Stimulated activated memory B cell treated with anti-CD40 and anti-IgM and Interleukin-4, amounts not matched to agents 10 μg/mL and 1 μg/mL and 100 μg/mL, for 72 hours (primary cell): Measurements from ENCODE around the gene GSE1.

Experiments
- ATAC-seq: fragments of 150-1000 bp; cut with Tn5 transposase; 2 replicates; pipeline ENCODE4 v1.10.0; 2021
- H3K27ac Mint-ChIP-seq: one replicate; pipeline ENCODE4 v1.8.0; 2022; ENCODE audit warnings: mild to moderate bottlenecking, mixed read lengths
- H3K27me3 Mint-ChIP-seq: one replicate; pipeline ENCODE4 v1.8.0; 2022; ENCODE audit warnings: mixed read lengths
- H3K36me3 Mint-ChIP-seq: one replicate; pipeline ENCODE4 v1.8.0; 2022; ENCODE audit warnings: mixed read lengths
- H3K4me1 Mint-ChIP-seq: one replicate; pipeline ENCODE4 v1.8.0; 2022; ENCODE audit warnings: mixed read lengths
- H3K4me3 Mint-ChIP-seq: one replicate; pipeline ENCODE4 v1.8.0; 2022; ENCODE audit warnings: mild to moderate bottlenecking, moderate library complexity, mixed read lengths
- H3K9me3 Mint-ChIP-seq: one replicate; pipeline ENCODE4 v1.8.0; 2022; ENCODE audit warnings: mixed read lengths

GSE1 gene

GRCh38 chr16:85711982-85712587 is 99.0 kb downstream of the GSE1 start:
- ATAC-seq: no peak
- Mint-ChIP-seq H3K36me3 (peaks cover 16% of the 10 kb centered on the region), H3K27ac (no peak overlapping the region), H3K4me3 (no peak overlapping the region), H3K27me3 (no peaks in the 10 kb centered on the region), H3K4me1 (peaks cover 11% of the 10 kb centered on the region), H3K9me3 (peaks cover 3% of the 10 kb centered on the region)

- no peaks in the 10 kb centered on the region for H3K27me3 Mint-ChIP-seq
- H3K27ac Mint-ChIP-seq: no peak overlapping the region
- peaks cover 16% of the 10 kb centered on the region for H3K36me3 Mint-ChIP-seq
- no peak for ATAC-seq
- no peak overlapping the region for H3K4me3 Mint-ChIP-seq
- H3K4me1 Mint-ChIP-seq: peaks cover 14% of the 10 kb centered on the region
- H3K9me3 Mint-ChIP-seq: peaks cover 3% of the 10 kb centered on the region
These were observed 99.7 kb downstream of the GSE1 start for GRCh38 chr16:85712801-85713200.

GRCh38 chr16:85715169-85716021 is 102.3 kb downstream of the GSE1 start:
- Mint-ChIP-seq H3K4me1 (peaks cover 31% of the 10 kb centered on the region), H3K36me3 (peaks cover 16% of the 10 kb centered on the region), H3K9me3 (peaks cover 3% of the 10 kb centered on the region), H3K4me3 (no peak overlapping the region), H3K27ac (peak overlapping the region; percentile 32), H3K27me3 (no peaks in the 10 kb centered on the region)
- ATAC-seq: no peak

DNA sequence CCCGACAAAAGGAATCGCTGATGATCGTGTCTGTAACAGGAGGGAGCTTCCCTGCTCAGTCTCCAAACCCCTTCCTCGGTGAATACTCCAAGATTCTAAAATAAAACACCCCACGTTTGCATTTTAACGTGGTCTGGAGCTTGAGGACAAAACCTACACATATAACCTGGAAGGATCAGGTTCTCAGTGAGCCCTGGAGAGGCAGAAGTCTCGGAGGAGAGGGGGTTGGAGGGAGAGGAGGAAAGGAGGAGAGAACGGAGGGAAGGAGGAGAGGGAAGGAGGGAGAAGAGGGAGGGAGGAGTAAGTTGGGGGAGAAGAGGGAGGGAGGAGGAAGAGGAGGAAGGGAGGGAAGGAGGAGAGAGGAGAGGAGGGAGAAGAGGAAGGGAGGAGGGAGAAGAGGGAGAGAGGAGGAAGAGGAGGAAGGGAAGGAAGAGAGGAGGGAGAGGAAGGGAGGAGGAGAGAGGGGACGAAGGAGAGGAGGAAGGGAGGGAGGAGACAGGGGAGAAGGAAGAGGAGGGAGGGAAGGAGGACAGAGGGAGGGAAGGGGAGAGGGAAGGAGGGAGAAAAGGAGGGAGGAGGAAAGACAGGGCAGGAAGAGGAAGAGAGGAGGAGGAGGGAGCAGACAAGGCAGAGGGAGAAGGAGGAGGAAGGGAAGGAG is 103.0 kb downstream of the GSE1 start:
- no peak overlapping the region for H3K4me3 Mint-ChIP-seq
- ATAC-seq: no peak
- peak overlapping the region; percentile 32 for H3K27ac Mint-ChIP-seq
- peaks cover 31% of the 10 kb centered on the region for H3K4me1 Mint-ChIP-seq
- peaks cover 3% of the 10 kb centered on the region for H3K9me3 Mint-ChIP-seq
- H3K27me3 Mint-ChIP-seq: no peaks in the 10 kb centered on the region
- H3K36me3 Mint-ChIP-seq: peaks cover 16% of the 10 kb centered on the region

- no peak overlapping the region for H3K27ac Mint-ChIP-seq
- H3K4me3 Mint-ChIP-seq: no peak overlapping the region
- H3K36me3 Mint-ChIP-seq: peaks cover 16% of the 10 kb centered on the region
- peaks cover 31% of the 10 kb centered on the region for H3K4me1 Mint-ChIP-seq
- H3K27me3 Mint-ChIP-seq: no peaks in the 10 kb centered on the region
- no peak for ATAC-seq
- peaks cover 3% of the 10 kb centered on the region for H3K9me3 Mint-ChIP-seq
These were observed 103.5 kb downstream of the GSE1 start for GRCh38 chr16:85716680-85717038.

DNA sequence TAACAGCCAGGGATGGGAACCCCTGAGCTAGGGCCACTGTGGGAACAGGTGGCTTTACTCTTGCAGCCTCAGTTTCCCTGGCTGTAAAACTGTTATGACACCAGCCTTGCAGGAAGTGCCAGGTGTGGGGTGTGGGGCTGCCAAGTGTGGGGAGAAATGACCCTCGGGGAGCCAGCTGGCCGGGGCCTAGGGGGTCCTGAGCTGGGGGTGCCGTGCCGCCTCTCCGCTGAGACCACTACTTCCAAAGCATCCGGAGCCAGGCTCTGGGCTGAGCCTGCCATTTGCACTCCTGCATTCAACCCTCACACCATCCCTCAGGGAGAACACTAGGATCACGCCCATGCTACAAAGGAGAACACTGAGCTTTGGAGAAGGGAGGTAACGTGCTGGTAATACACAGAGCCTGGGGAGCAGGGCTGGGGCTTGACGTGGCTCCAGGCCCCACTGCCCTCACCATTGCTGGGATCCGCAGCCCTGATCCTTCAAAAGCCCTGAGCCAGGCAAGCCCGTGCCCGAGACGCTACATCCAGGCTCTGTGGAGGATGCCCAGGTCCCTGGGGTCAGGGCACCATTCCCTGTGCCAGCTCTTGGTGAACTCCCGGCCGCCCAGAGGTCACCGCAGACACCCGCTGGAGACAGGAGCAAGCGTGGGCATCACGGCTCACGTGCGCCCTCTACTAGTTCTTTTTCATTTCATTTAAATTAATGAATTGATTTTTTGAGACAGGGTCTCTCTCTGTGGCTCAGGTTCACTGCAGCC is 104.5 kb downstream of the GSE1 start:
- ATAC-seq: peak; percentile 34
- H3K36me3 Mint-ChIP-seq: peaks cover 8% of the 10 kb centered on the region
- peaks cover 31% of the 10 kb centered on the region for H3K4me1 Mint-ChIP-seq
- no peak overlapping the region for H3K4me3 Mint-ChIP-seq
- H3K27me3 Mint-ChIP-seq: no peaks in the 10 kb centered on the region
- no peak overlapping the region for H3K27ac Mint-ChIP-seq
- no peaks in the 10 kb centered on the region for H3K9me3 Mint-ChIP-seq

DNA sequence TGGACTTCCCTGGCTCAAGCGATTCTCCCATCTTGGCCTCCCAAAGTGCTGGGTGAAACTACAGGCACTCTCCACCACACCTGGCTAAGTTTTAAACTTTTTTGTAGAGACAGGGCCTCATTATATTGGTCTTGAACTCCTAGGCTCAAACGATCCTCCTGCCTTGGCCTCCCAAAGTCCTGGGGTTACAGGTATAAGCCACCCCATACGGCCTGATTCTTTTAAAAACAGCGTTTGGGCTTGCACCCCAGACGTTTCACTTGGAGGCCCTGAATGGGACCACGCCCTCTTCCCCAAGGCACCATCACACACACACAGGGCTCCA is 105.0 kb downstream of the GSE1 start:
- Mint-ChIP-seq H3K36me3 (peaks cover 3% of the 10 kb centered on the region), H3K4me3 (no peak overlapping the region), H3K9me3 (no peaks in the 10 kb centered on the region), H3K27ac (no peak overlapping the region), H3K27me3 (no peaks in the 10 kb centered on the region), H3K4me1 (peaks cover 31% of the 10 kb centered on the region)
- no peak for ATAC-seq

DNA sequence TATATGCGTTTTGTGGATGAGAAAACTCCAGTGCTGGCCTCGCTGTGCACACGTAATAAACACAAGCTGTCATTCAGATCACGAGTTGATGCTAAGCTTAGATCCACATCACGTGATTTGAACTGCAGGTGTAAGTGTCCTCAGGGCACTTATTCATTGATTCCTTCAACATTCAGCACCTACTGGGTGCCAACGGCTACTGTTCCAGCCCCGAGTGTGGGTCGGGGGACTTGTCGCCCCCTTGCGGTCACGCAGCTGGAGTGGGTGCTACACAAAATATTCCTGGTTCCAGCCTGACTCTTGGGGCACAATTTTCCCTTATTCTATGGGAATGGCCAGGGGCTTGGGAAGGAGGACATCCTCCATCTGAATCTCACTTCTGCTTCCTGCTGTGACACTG is 105.6 kb downstream of the GSE1 start:
- no peaks in the 10 kb centered on the region for H3K9me3 Mint-ChIP-seq
- ATAC-seq: no peak
- H3K4me1 Mint-ChIP-seq: peaks cover 31% of the 10 kb centered on the region
- no peak overlapping the region for H3K4me3 Mint-ChIP-seq
- no peaks in the 10 kb centered on the region for H3K36me3 Mint-ChIP-seq
- no peaks in the 10 kb centered on the region for H3K27me3 Mint-ChIP-seq
- H3K27ac Mint-ChIP-seq: no peak overlapping the region

GRCh38 chr16:85719605-85720301 is 106.6 kb downstream of the GSE1 start:
- Mint-ChIP-seq H3K9me3 (no peaks in the 10 kb centered on the region), H3K4me3 (no peak overlapping the region), H3K4me1 (peaks cover 31% of the 10 kb centered on the region), H3K27ac (no peak overlapping the region), H3K27me3 (no peaks in the 10 kb centered on the region), H3K36me3 (no peaks in the 10 kb centered on the region)
- ATAC-seq: no peak

GRCh38 chr16:85720302-85720637 is 107.1 kb downstream of the GSE1 start:
- no peak overlapping the region for H3K27ac Mint-ChIP-seq

DNA sequence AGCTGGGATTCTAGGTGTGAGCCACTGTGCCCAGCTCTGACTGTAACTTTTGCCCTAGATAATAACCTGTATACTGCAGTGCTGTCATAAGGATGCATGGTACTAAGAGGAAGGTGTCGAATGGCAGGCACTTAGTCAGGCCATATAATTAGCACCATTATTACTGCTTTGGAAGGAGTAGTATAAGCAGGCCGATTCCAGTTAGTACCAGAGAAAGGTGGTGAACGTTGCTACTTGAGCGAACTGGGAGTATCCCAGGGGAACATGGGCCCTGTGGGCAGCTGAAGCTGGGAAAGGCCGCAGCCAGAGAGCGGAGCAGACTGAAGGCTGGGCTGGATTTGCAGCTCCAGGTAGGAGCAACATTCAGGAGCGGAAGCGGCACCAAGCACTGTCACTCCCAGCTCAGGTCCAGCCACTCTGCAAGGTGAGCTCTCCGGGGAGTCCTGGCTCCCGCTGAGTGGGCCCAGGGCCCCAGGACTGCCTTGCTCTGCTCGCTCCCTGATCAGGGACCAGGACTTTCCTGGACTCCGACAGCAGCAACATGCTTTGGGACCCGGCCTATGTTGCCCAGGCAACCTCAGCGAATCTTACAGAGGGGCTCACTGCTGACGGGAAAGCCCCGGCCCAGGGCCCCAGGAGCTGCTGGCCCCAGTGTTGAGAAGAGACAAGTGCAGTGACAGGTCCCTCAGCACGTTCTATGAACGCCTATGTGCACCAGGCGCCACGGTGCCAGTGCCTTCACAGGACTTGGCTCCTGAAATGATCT is 109.2 kb downstream of the GSE1 start:
- ATAC-seq: no peak
- no peaks in the 10 kb centered on the region for H3K27me3 Mint-ChIP-seq
- no peaks in the 10 kb centered on the region for H3K9me3 Mint-ChIP-seq
- peaks cover 20% of the 10 kb centered on the region for H3K4me1 Mint-ChIP-seq
- no peak overlapping the region for H3K27ac Mint-ChIP-seq
- H3K4me3 Mint-ChIP-seq: no peak overlapping the region
- peaks cover 15% of the 10 kb centered on the region for H3K36me3 Mint-ChIP-seq

More at GRCh38 chr16:85720302-85720637, 107.1 kb downstream of the GSE1 start:
- H3K9me3 Mint-ChIP-seq: no peaks in the 10 kb centered on the region
- no peak overlapping the region for H3K4me3 Mint-ChIP-seq
- no peak for ATAC-seq
- no peaks in the 10 kb centered on the region for H3K27me3 Mint-ChIP-seq
- no peaks in the 10 kb centered on the region for H3K36me3 Mint-ChIP-seq
- peaks cover 31% of the 10 kb centered on the region for H3K4me1 Mint-ChIP-seq

GRCh38 chr16:85724126-85724879 is 111.2 kb downstream of the GSE1 start:
- Mint-ChIP-seq H3K36me3 (peaks cover 15% of the 10 kb centered on the region), H3K4me1 (peaks cover 6% of the 10 kb centered on the region), H3K9me3 (no peaks in the 10 kb centered on the region), H3K4me3 (no peak overlapping the region), H3K27ac (no peak overlapping the region), H3K27me3 (no peaks in the 10 kb centered on the region)
- ATAC-seq: no peak

DNA sequence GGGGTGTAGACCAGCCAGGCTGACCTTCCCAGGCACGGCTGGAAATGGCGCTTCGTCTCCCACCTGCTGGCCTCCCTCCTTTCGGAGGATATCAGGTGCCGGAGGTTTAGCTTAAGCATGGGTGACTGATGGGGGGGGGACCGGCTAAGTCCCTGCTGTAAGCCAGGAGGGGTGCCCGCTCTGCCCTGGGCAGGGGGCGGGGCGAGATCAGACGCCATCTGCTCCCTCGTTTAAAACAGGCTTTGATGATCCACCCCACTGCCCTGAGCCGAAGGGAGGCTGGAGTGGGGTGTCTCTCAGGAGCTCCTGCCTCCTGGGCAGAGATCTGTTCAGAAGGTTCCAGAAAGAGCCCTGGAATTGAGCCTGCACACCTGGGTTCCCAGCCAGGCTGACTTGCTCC is 111.8 kb downstream of the GSE1 start:
- H3K4me3 Mint-ChIP-seq: no peak overlapping the region
- H3K9me3 Mint-ChIP-seq: no peaks in the 10 kb centered on the region
- no peaks in the 10 kb centered on the region for H3K27me3 Mint-ChIP-seq
- peaks cover 9% of the 10 kb centered on the region for H3K4me1 Mint-ChIP-seq
- H3K27ac Mint-ChIP-seq: no peak overlapping the region
- peaks cover 15% of the 10 kb centered on the region for H3K36me3 Mint-ChIP-seq
- no peak for ATAC-seq
